Neural progenitor cell (in vitro differentiated cells): ENCODE measurements around the gene ARHGAP19.
A peak's percentile ranks its signal among the peaks of the same experiment; 100 is the strongest.

ENCODE experiments used
- EZH2 ChIP-seq: fragments of 200-600 bp; sonication (generic); IDR thresholded peaks from 2 replicates; pipeline ENCODE4 v1.6.1; 2017; ENCODE audit warnings: antibody characterized with exemption, mild to moderate bottlenecking, moderate library complexity
- TF ChIP-seq, protein P1 (sequence below): fragments of 200-600 bp; sonication (generic); IDR thresholded peaks from 2 replicates; pipeline ENCODE4 v1.5.1; 2017; ENCODE audit warnings: antibody characterized with exemption, mild to moderate bottlenecking

DNA sequence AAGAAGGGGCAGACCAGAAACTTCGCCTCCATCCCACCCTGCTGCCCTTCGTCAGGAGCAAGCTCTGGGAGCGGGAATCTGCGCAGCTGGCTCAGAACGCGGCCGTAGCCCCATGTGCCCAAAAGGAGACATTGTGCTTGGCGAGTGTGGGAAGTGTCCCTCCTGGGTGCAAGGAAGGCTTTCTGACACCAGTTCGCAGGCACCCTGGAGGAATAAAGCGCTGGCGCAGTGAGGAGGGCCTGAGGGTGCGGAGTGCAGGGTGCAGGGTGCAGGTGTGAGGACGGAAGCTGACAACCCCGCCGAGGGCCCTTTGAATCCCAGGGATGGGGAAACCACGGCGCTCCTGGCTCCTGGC lies 107.5 kb downstream of the ARHGAP19 start:
- TF ChIP-seq, protein P1, sequence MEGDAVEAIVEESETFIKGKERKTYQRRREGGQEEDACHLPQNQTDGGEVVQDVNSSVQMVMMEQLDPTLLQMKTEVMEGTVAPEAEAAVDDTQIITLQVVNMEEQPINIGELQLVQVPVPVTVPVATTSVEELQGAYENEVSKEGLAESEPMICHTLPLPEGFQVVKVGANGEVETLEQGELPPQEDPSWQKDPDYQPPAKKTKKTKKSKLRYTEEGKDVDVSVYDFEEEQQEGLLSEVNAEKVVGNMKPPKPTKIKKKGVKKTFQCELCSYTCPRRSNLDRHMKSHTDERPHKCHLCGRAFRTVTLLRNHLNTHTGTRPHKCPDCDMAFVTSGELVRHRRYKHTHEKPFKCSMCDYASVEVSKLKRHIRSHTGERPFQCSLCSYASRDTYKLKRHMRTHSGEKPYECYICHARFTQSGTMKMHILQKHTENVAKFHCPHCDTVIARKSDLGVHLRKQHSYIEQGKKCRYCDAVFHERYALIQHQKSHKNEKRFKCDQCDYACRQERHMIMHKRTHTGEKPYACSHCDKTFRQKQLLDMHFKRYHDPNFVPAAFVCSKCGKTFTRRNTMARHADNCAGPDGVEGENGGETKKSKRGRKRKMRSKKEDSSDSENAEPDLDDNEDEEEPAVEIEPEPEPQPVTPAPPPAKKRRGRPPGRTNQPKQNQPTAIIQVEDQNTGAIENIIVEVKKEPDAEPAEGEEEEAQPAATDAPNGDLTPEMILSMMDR: no peak
- peak; percentile 49 for TF ChIP-seq EZH2
